Keratinocyte (primary cell): Measurements from ENCODE around the gene GRAMD2A. TPM values are rescaled to one million over a fixed set of nuclear protein-coding genes. Genes with fewer than 3 reads are reported as not detected.

Source experiments
- DNase-seq: peaks from one replicate; pipeline ENCODE4 v3.0.0-alpha.2; 2011; ENCODE audit warnings: low read depth, missing footprints, low spot score
- FAIRE-seq: peaks from 2 replicates; lab custom pipeline; 2011; peaks lifted over from hg19 to GRCh38; lab: Jason Lieb, UNC
- H2AFZ ChIP-seq: 2 replicates; pipeline ENCODE4 v1.6.0; 2012; ENCODE audit warnings: low read length, control low read depth, inconsistent platforms; ENCODE audit not compliant: control insufficient read depth
- H3K27ac ChIP-seq: 2 replicates; pipeline ENCODE4 v1.5.1; 2011; ENCODE audit warnings: low read length; ENCODE audit not compliant: control insufficient read depth, insufficient read depth
- H3K27me3 ChIP-seq: 3 replicates; pipeline ENCODE4 v1.6.0; 2011; ENCODE audit warnings: low read length; ENCODE audit not compliant: control insufficient read depth, insufficient read depth; ENCODE audit errors: extremely low read depth
- H3K36me3 ChIP-seq, 2 experiments: 2 replicates in 1 of 2; 3 replicates in 1 of 2; pipeline ENCODE4 v1.5.1; 2011; ENCODE audit warnings: low read length in 2 of 2, mild to moderate bottlenecking in 1 of 2; ENCODE audit not compliant: control insufficient read depth in 2 of 2, insufficient read depth in 2 of 2; ENCODE audit errors: extremely low read depth in 1 of 2
- H3K4me1 ChIP-seq: 3 replicates; pipeline ENCODE4 v1.5.1; 2011; ENCODE audit warnings: low read length; ENCODE audit not compliant: control insufficient read depth, insufficient read depth; ENCODE audit errors: extremely low read depth
- H3K4me2 ChIP-seq: 3 replicates; pipeline ENCODE4 v1.6.0; 2011; ENCODE audit warnings: low read depth, low read length; ENCODE audit not compliant: control insufficient read depth, insufficient read depth; ENCODE audit errors: extremely low read depth
- H3K4me3 ChIP-seq, 3 experiments: fragments of 200-600 bp in 1 of 3; sonication (generic) in 1 of 3; 2 replicates in 2 of 3; 3 replicates in 1 of 3; pipeline ENCODE4 v1.5.1; 2011 to 2016; ENCODE audit warnings: low read length in 3 of 3, mild to moderate bottlenecking in 3 of 3, control low read depth in 2 of 3, inconsistent platforms in 1 of 3, low read depth in 1 of 3, mixed read lengths in 1 of 3, mixed run types in 1 of 3, moderate library complexity in 1 of 3; ENCODE audit not compliant: control insufficient read depth in 2 of 3, insufficient read depth in 2 of 3; ENCODE audit errors: extremely low read depth in 1 of 3
- H3K79me2 ChIP-seq: 2 replicates; pipeline ENCODE4 v1.6.0; 2012; ENCODE audit warnings: low read length; ENCODE audit not compliant: control insufficient read depth, insufficient read depth
- H3K9ac ChIP-seq: 3 replicates; pipeline ENCODE4 v1.6.0; 2011; ENCODE audit warnings: low read length; ENCODE audit not compliant: control insufficient read depth, insufficient read depth; ENCODE audit errors: extremely low read depth
- H3K9me1 ChIP-seq: 3 replicates; pipeline ENCODE4 v1.6.0; 2011; ENCODE audit warnings: low read length; ENCODE audit not compliant: control insufficient read depth, insufficient read depth; ENCODE audit errors: extremely low read depth
- H3K9me3 ChIP-seq: 2 replicates; pipeline ENCODE4 v1.5.1; 2012; ENCODE audit warnings: low read depth, low read length; ENCODE audit not compliant: control insufficient read depth
- H4K20me1 ChIP-seq: 3 replicates; pipeline ENCODE4 v1.6.0; 2011; ENCODE audit warnings: low read length; ENCODE audit not compliant: control insufficient read depth, insufficient read depth; ENCODE audit errors: extremely low read depth
- EZH2 ChIP-seq: IDR thresholded peaks from one replicate; pipeline ENCODE4 v1.6.1; 2012; ENCODE audit warnings: inconsistent platforms, mild to moderate bottlenecking, low read length, moderate library complexity
- dilution Hi-C: fragments of 300-500 bp; cut with MboI; formaldehyde crosslinking; loops from one replicate; pipeline ENCODE4 v1.7.0; 2020; ENCODE audit warnings: low sequenced_read_pairs; ENCODE audit not compliant: extremely low pct_ligation_motif_present
- polyA plus RNA-seq, 5 experiments: library from polyadenylated mRNA; depleted of rRNA in 3 of 5; stranded (reverse) in 3 of 5; stranded (forward) in 1 of 5; unstranded in 1 of 5; fragments of >200 nt; gene quantifications; 1 replicate in 1 of 5; 2 replicates in 3 of 5; 3 replicates in 1 of 5; pipeline versions ENCODE4 v1.2.1 to v1.2.3, GENCODE V29; 2011 to 2012; ENCODE audit warnings: missing spikeins in 2 of 5, low read depth in 1 of 5, low replicate concordance in 1 of 5
- TF ChIP-seq, protein P1 (sequence below), 3 experiments: IDR thresholded peaks in 1 of 3; conservative IDR thresholded peaks in 1 of 3; optimal IDR thresholded peaks in 1 of 3; 2 replicates in 2 of 3; 3 replicates in 1 of 3; pipeline versions ENCODE3 to v1.5.1; 2011; ENCODE audit warnings: low read length in 3 of 3, mild to moderate bottlenecking in 3 of 3, moderate library complexity in 2 of 3, control low read depth in 1 of 3, inconsistent platforms in 1 of 3; ENCODE audit not compliant: insufficient read depth in 2 of 3; ENCODE audit errors: extremely low read depth in 1 of 3

The GRAMD2A gene
- polyA plus RNA-seq, 1 donor (not counting 4 experiments of a cell fraction or from before 2014, with no cell fraction given), result 5.7 TPM

DNA sequence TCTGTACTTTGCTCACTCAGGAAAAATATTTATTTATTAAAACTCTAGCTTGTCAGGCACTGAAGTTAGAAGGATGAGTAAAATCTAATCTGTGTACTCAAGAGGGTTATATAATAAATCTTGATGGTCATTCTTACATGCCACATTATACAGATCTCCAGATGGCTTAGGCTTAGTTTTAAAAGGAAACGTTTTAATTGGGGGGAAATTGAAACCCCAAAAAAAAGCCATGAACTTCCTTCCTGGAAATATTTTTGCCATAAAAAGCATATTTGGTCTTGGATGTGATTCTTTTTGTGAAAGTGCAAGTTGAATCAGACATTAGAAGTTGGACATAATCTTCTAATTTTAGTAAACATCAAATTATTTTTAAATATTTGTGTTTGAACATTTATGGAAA is 73.4 kb downstream of the GRAMD2A start:
- Histone ChIP-seq H2AFZ (no peak overlapping the region), H3K9me3 (no peaks in the 10 kb centered on the region), H3K79me2 (peaks cover 2% of the 10 kb centered on the region), H3K27me3 (no peaks in the 10 kb centered on the region), H3K9ac (no peak overlapping the region), H4K20me1 (no peaks in the 10 kb centered on the region), H3K36me3 (no peaks in the 10 kb centered on the region), H3K9me1 (no peaks in the 10 kb centered on the region), H3K4me3 (no peak overlapping the region), H3K4me2 (no peak overlapping the region), H3K27ac (no peak overlapping the region), H3K4me1 (no peaks in the 10 kb centered on the region)
- no peak for TF ChIP-seq EZH2
- TF ChIP-seq, protein P1, sequence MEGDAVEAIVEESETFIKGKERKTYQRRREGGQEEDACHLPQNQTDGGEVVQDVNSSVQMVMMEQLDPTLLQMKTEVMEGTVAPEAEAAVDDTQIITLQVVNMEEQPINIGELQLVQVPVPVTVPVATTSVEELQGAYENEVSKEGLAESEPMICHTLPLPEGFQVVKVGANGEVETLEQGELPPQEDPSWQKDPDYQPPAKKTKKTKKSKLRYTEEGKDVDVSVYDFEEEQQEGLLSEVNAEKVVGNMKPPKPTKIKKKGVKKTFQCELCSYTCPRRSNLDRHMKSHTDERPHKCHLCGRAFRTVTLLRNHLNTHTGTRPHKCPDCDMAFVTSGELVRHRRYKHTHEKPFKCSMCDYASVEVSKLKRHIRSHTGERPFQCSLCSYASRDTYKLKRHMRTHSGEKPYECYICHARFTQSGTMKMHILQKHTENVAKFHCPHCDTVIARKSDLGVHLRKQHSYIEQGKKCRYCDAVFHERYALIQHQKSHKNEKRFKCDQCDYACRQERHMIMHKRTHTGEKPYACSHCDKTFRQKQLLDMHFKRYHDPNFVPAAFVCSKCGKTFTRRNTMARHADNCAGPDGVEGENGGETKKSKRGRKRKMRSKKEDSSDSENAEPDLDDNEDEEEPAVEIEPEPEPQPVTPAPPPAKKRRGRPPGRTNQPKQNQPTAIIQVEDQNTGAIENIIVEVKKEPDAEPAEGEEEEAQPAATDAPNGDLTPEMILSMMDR (optimal IDR thresholded peaks at IDR 0.05 in 1 of 3, IDR thresholded peaks at IDR 0.05 in 1 of 3, conservative IDR thresholded peaks at IDR 0.05 in 1 of 3; ENCODE audit: extremely low read depth in 1 of 3, insufficient read depth in 2 of 3, low read length in 3 of 3), result no peak
- DNase-seq, result no peak
- no peak for FAIRE-seq
- dilution Hi-C loops, result no loop called here

DNA sequence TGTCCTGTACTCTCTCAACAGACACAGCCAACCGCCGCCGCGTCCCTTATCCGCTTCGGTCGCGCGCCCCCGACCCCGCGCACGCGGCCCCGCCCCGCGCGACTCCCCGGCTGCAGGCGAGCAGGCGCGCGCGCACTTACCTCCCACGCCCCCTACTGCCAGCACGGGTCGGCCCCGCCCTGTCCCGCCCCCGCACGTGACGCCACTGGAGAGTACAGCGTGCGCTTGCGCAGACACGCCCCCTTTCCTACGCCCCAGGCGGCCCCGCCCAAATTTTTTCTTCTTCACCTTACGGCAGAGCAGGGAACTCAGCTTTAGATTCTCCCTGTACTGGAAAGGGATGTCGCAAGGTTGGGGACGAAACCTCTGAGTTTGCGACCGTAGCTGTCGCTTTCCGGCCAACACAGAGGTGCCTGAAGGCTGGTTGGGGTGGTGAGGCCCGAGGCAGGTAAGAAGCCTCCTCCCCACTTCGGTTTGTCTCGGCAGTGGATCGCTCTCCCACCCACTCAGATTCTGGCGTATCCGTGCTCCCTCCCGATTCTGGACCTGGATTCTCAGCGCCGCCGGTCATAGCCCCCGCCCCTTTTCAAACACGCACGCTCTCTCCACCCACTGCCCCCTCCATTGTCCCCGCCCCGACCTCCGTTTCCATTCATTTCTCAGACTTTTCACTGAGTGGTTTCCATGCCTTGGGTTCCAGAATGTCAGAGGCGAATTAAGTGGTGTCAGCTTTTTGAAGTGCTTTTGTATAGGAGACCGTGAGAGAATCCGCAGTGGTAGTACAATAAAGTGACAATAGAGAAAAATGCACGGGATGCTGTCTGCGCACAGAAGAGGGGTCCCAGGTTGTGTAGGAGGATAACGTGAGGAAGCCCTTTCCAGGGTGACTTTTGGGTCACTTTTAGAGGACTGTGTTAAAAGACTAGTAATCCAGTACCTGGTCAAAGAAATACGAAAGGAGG is 79.3 kb downstream of the GRAMD2A start, which contains the start of the genes MYO9A and SENP8:
MYO9A (minus strand) TSS at position 134 of the 962 bp plus-strand sequence. CDS start 71,587 bp downstream, outside the sequence.
SENP8 (plus strand) TSS at position 387 of the 962 bp plus-strand sequence. CDS start 21,221 bp downstream, outside the sequence.
- Histone ChIP-seq H4K20me1 (no peaks in the 10 kb centered on the region), H3K79me2 (peaks cover 33% of the 10 kb centered on the region), H3K4me3 (peak within 1 kb of the TSS; percentile 88 to 98 (median 89)), H3K4me2 (peak within 1 kb of the TSS; percentile 97), H3K27me3 (no peaks in the 10 kb centered on the region), H3K9ac (peak within 1 kb of the TSS; percentile 99), H3K9me3 (no peaks in the 10 kb centered on the region), H3K36me3 (no peaks in the 10 kb centered on the region), H3K9me1 (no peaks in the 10 kb centered on the region), H2AFZ (peak within 1 kb of the TSS; percentile 100), H3K27ac (peak within 1 kb of the TSS; percentile 99), H3K4me1 (no peaks in the 10 kb centered on the region)
- dilution Hi-C loops, result no loop called here
- peak; percentile 90 for DNase-seq
- peak; percentile 68 for FAIRE-seq
- TF ChIP-seq, protein P1 (optimal IDR thresholded peaks at IDR 0.05 in 1 of 3, IDR thresholded peaks at IDR 0.05 in 1 of 3, conservative IDR thresholded peaks at IDR 0.05 in 1 of 3; ENCODE audit: extremely low read depth in 1 of 3, insufficient read depth in 2 of 3, low read length in 3 of 3), result peak in 1 of 3 experiments; percentile 33
- no peak for TF ChIP-seq EZH2
